ENCODE results near the gene C2.

DNA sequence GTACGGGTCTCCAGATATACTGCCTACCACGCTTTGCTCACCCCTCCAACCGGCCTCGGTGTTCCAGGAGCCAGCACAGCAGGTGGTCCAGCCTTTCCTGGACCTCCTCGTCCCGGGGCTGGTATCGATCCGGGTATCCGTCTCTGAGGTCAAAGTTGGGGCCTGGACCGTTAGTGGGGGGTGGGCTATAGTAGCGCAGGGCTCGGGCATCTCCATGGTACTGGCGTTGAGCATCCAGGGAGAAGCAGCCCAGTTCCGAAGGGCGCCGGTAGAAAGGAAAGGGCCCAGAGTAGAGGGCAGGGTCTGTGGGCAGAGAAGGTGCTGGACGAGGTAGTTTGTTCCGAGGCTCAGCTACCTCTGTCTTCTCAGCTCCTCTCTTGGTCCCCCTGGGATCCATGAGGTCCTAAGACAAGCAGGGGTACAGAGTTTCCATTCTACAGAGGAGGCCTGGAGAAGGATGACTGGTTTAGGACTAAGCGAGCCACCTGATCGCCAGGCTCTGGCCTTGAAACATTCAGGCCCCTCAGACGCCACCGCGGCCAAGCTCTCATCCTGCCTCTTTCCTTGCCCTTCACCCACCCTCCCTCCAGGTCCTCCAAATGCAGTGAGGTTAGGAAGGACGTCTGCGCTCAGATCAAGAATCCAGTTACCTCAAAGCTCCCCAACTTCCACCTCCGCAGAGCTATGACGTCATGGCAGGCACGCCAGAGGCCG is 43.9 kb downstream of the C2 start:
- peak; percentile 50 for TF ChIP-seq POLR2A (IDR thresholded peaks at IDR 0.05; ENCODE audit: extremely low read depth, insufficient read length)
- TF ChIP-seq, protein P1, sequence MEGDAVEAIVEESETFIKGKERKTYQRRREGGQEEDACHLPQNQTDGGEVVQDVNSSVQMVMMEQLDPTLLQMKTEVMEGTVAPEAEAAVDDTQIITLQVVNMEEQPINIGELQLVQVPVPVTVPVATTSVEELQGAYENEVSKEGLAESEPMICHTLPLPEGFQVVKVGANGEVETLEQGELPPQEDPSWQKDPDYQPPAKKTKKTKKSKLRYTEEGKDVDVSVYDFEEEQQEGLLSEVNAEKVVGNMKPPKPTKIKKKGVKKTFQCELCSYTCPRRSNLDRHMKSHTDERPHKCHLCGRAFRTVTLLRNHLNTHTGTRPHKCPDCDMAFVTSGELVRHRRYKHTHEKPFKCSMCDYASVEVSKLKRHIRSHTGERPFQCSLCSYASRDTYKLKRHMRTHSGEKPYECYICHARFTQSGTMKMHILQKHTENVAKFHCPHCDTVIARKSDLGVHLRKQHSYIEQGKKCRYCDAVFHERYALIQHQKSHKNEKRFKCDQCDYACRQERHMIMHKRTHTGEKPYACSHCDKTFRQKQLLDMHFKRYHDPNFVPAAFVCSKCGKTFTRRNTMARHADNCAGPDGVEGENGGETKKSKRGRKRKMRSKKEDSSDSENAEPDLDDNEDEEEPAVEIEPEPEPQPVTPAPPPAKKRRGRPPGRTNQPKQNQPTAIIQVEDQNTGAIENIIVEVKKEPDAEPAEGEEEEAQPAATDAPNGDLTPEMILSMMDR (IDR thresholded peaks at IDR 0.05; ENCODE audit: low read depth, low read length) = no peak
- TF ChIP-seq, protein P2, sequence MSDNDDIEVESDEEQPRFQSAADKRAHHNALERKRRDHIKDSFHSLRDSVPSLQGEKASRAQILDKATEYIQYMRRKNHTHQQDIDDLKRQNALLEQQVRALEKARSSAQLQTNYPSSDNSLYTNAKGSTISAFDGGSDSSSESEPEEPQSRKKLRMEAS (IDR thresholded peaks at IDR 0.05; ENCODE audit: low read depth, low read length) = no peak
